ENCODE data around the gene SAPCD2.

SAPCD2 gene

GRCh38 chr9:137038916-137039315, 31.4 kb downstream of the SAPCD2 start:
- ATAC-seq (ENCODE audit: low read depth) (no peak), DNase-seq (ENCODE audit: low spot score) (no peak)
- no peak for TF ChIP-seq CTCF (IDR thresholded peaks at IDR 0.05; ENCODE audit: poor library complexity, severe bottlenecking)
- no peak overlapping the region for H3K4me3 ChIP-seq (ENCODE audit: severe bottlenecking)
- no peak overlapping the region for H3K27ac ChIP-seq (ENCODE audit: poor library complexity, severe bottlenecking)
- no peaks in the 10 kb centered on the region for H3K27me3 ChIP-seq (ENCODE audit: insufficient read depth, poor library complexity, severe bottlenecking)
- no peaks in the 10 kb centered on the region for H3K9me3 ChIP-seq (ENCODE audit: severe bottlenecking)
- peaks cover 9% of the 10 kb centered on the region for H3K36me3 ChIP-seq (ENCODE audit: low read depth)
- peaks cover 4% of the 10 kb centered on the region for H3K4me1 ChIP-seq (ENCODE audit: insufficient read depth, poor library complexity, severe bottlenecking)

- Histone ChIP-seq H3K36me3 (ENCODE audit: low read depth) (peaks cover 9% of the 10 kb centered on the region), H3K4me3 (ENCODE audit: severe bottlenecking) (no peak overlapping the region), H3K27ac (ENCODE audit: poor library complexity, severe bottlenecking) (no peak overlapping the region), H3K27me3 (ENCODE audit: insufficient read depth, poor library complexity, severe bottlenecking) (no peaks in the 10 kb centered on the region), H3K9me3 (ENCODE audit: severe bottlenecking) (no peaks in the 10 kb centered on the region), H3K4me1 (ENCODE audit: insufficient read depth, poor library complexity, severe bottlenecking) (peaks cover 4% of the 10 kb centered on the region)
- ATAC-seq (ENCODE audit: low read depth) = no peak
- TF ChIP-seq CTCF (IDR thresholded peaks at IDR 0.05; ENCODE audit: poor library complexity, severe bottlenecking) = no peak
- DNase-seq (ENCODE audit: low spot score) = no peak
Observed at GRCh38 chr9:137037483-137037882, 32.9 kb downstream of the SAPCD2 start.

- Histone ChIP-seq H3K4me3 (ENCODE audit: severe bottlenecking) (no peak overlapping the region), H3K27ac (ENCODE audit: poor library complexity, severe bottlenecking) (no peak overlapping the region), H3K4me1 (ENCODE audit: insufficient read depth, poor library complexity, severe bottlenecking) (peaks cover 4% of the 10 kb centered on the region), H3K36me3 (ENCODE audit: low read depth) (peaks cover 9% of the 10 kb centered on the region), H3K9me3 (ENCODE audit: severe bottlenecking) (no peaks in the 10 kb centered on the region), H3K27me3 (ENCODE audit: insufficient read depth, poor library complexity, severe bottlenecking) (no peaks in the 10 kb centered on the region)
- no peak for TF ChIP-seq CTCF (IDR thresholded peaks at IDR 0.05; ENCODE audit: poor library complexity, severe bottlenecking)
- ATAC-seq (ENCODE audit: low read depth) (no peak), DNase-seq (ENCODE audit: low spot score) (no peak)
Observed at GRCh38 chr9:137037035-137037434, 33.3 kb downstream of the SAPCD2 start.

- peaks cover 4% of the 10 kb centered on the region for H3K4me1 ChIP-seq (ENCODE audit: insufficient read depth, poor library complexity, severe bottlenecking)
Observed at GRCh38 chr9:137035937-137036336, 34.4 kb downstream of the SAPCD2 start.

GRCh38 chr9:137035507-137035834, 34.9 kb downstream of the SAPCD2 start:
- Histone ChIP-seq H3K27me3 (ENCODE audit: insufficient read depth, poor library complexity, severe bottlenecking) (no peaks in the 10 kb centered on the region), H3K9me3 (ENCODE audit: severe bottlenecking) (no peaks in the 10 kb centered on the region), H3K4me3 (ENCODE audit: severe bottlenecking) (no peak overlapping the region), H3K36me3 (ENCODE audit: low read depth) (peaks cover 9% of the 10 kb centered on the region), H3K4me1 (ENCODE audit: insufficient read depth, poor library complexity, severe bottlenecking) (peaks cover 4% of the 10 kb centered on the region), H3K27ac (ENCODE audit: poor library complexity, severe bottlenecking) (no peak overlapping the region)
- peak; percentile 69 for TF ChIP-seq CTCF (IDR thresholded peaks at IDR 0.05; ENCODE audit: poor library complexity, severe bottlenecking)
- ATAC-seq (ENCODE audit: low read depth) (peak; percentile 20), DNase-seq (ENCODE audit: low spot score) (no peak)

More at GRCh38 chr9:137035937-137036336, 34.4 kb downstream of the SAPCD2 start:
- Histone ChIP-seq H3K27ac (ENCODE audit: poor library complexity, severe bottlenecking) (no peak overlapping the region), H3K4me3 (ENCODE audit: severe bottlenecking) (no peak overlapping the region), H3K36me3 (ENCODE audit: low read depth) (peaks cover 9% of the 10 kb centered on the region), H3K27me3 (ENCODE audit: insufficient read depth, poor library complexity, severe bottlenecking) (no peaks in the 10 kb centered on the region), H3K9me3 (ENCODE audit: severe bottlenecking) (no peaks in the 10 kb centered on the region)
- DNase-seq (ENCODE audit: low spot score) = no peak
- no peak for TF ChIP-seq CTCF (IDR thresholded peaks at IDR 0.05; ENCODE audit: poor library complexity, severe bottlenecking)
- ATAC-seq (ENCODE audit: low read depth) = no peak
